Fibroblast of lung (primary cell): Measurements from ENCODE around the gene TMCC1.

Experiments
- EZH2 ChIP-seq: IDR thresholded peaks from 2 replicates; pipeline ENCODE4 v1.5.1; 2012; ENCODE audit warnings: low read length, control low read depth, mild to moderate bottlenecking; ENCODE audit errors: missing control alignments
- TF ChIP-seq, protein P1 (sequence below), 2 donors: IDR thresholded peaks in 1 of 2; conservative IDR thresholded peaks in 1 of 2; 1 replicate in 1 of 2; 2 replicates in 1 of 2; pipeline ENCODE4 v1.5.1; 2011 to 2012; ENCODE audit warnings: low read length in 2 of 2, control low read depth in 1 of 2, inconsistent platforms in 1 of 2, low read depth in 1 of 2, mild to moderate bottlenecking in 1 of 2

DNA sequence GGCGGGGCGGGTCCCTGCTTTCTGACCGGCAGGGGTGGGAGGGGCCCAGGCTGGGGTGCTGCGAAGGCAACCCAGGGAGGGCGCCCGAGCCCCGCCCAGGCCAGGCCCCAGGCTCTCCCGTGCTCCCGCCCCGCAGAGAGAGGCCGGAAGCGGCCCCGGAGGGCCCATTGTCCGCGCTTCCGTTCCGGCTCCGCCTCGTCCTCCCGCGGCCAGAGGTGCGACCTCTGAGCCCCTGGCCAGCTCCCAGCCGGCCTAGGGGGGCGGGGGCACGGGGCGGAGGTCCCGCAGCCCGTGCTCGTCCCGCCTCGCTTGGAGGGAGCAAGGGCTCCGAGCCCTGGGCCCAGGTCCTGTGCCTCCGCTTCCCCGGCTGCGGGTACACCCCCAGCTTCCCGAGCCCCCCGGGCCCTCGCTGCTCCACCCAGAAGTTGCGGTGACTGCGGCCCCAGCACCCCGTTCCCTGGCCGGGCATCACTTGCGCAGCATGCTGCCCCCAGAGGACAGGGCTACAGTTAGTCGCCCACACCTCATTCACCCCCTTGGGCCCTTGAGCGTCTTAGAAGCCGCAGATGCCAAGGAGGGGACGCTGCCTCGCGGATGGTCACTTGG lies 266.7 kb downstream of the TMCC1 start:
- TF ChIP-seq, protein P1, sequence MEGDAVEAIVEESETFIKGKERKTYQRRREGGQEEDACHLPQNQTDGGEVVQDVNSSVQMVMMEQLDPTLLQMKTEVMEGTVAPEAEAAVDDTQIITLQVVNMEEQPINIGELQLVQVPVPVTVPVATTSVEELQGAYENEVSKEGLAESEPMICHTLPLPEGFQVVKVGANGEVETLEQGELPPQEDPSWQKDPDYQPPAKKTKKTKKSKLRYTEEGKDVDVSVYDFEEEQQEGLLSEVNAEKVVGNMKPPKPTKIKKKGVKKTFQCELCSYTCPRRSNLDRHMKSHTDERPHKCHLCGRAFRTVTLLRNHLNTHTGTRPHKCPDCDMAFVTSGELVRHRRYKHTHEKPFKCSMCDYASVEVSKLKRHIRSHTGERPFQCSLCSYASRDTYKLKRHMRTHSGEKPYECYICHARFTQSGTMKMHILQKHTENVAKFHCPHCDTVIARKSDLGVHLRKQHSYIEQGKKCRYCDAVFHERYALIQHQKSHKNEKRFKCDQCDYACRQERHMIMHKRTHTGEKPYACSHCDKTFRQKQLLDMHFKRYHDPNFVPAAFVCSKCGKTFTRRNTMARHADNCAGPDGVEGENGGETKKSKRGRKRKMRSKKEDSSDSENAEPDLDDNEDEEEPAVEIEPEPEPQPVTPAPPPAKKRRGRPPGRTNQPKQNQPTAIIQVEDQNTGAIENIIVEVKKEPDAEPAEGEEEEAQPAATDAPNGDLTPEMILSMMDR (conservative IDR thresholded peaks at IDR 0.05 in 1 of 2, IDR thresholded peaks at IDR 0.05 in 1 of 2; ENCODE audit: low read depth in 1 of 2, low read length in 2 of 2): no peak
- TF ChIP-seq EZH2: no peak
